HG02610 (cell line): ENCODE measurements around the gene ZNRF1.

Source experiments
- ATAC-seq: cut with Tn5 transposase; IDR thresholded peaks from one replicate; pipeline ENCODE4 v1.9.1; 2021; ENCODE audit warnings: mild to moderate bottlenecking, moderate library complexity; ENCODE audit not compliant: unreplicated experiment

ZNRF1 gene

GRCh38 chr16:75058806-75059205 lies 60.0 kb downstream of the ZNRF1 start:
- ATAC-seq, result no peak

- ATAC-seq, result no peak
These were observed 60.6 kb downstream of the ZNRF1 start for GRCh38 chr16:75059411-75059810.

- ATAC-seq, result no peak
These were observed 61.9 kb downstream of the ZNRF1 start for GRCh38 chr16:75060723-75061122.

- no peak for ATAC-seq
These were observed 62.8 kb downstream of the ZNRF1 start for GRCh38 chr16:75061669-75062068.

GRCh38 chr16:75062135-75062975 lies 63.5 kb downstream of the ZNRF1 start:
- ATAC-seq, result no peak

GRCh38 chr16:75062976-75063346 lies 64.1 kb downstream of the ZNRF1 start:
- no peak for ATAC-seq

- no peak for ATAC-seq
These were observed 64.8 kb downstream of the ZNRF1 start for GRCh38 chr16:75063549-75064088.

GRCh38 chr16:75064403-75065148 lies 65.8 kb downstream of the ZNRF1 start:
- peak; percentile 38 for ATAC-seq

GRCh38 chr16:75065149-75065505 lies 66.3 kb downstream of the ZNRF1 start:
- ATAC-seq, result peak; percentile 53

GRCh38 chr16:75065521-75066149 lies 66.8 kb downstream of the ZNRF1 start:
- peak; percentile 39 for ATAC-seq

- no peak for ATAC-seq
These were observed 68.1 kb downstream of the ZNRF1 start for GRCh38 chr16:75066861-75067447.

- ATAC-seq, result no peak
These were observed 69.5 kb downstream of the ZNRF1 start for GRCh38 chr16:75068085-75069031.

GRCh38 chr16:75070012-75070841 lies 71.4 kb downstream of the ZNRF1 start:
- no peak for ATAC-seq

GRCh38 chr16:75071621-75072020 lies 72.8 kb downstream of the ZNRF1 start:
- no peak for ATAC-seq

- no peak for ATAC-seq
These were observed 73.6 kb downstream of the ZNRF1 start for GRCh38 chr16:75072239-75072947.

- no peak for ATAC-seq
These were observed 74.9 kb downstream of the ZNRF1 start for GRCh38 chr16:75073545-75074303.

- ATAC-seq, result no peak
These were observed 75.5 kb downstream of the ZNRF1 start for GRCh38 chr16:75074304-75074793.
